GM23338 (cell line): ENCODE measurements around the gene TOM1L2. TPM values are rescaled to one million over a fixed set of nuclear protein-coding genes. Genes with fewer than 3 reads are reported as not detected.

ENCODE experiments used
- ATAC-seq: fragments of 200-7000 bp; cut with Tn5 transposase; 3 replicates; pipeline ENCODE4 v1.9.1; 2020
- DNase-seq: peaks from one replicate; pipeline ENCODE4 v3.0.0-alpha.2; 2015; ENCODE audit warnings: low spot score
- H2AFZ ChIP-seq: fragments of 200-600 bp; sonication (generic); 2 replicates; pipeline ENCODE4 v1.8.0; 2016; ENCODE audit warnings: antibody characterized with exemption, mild to moderate bottlenecking, moderate library complexity
- H3F3A ChIP-seq: fragments of 200-600 bp; sonication (generic); replicated peaks from 2 replicates; pipeline ENCODE4 v1.8.0; 2017; ENCODE audit warnings: antibody characterized with exemption, mixed run types, low read depth
- H3K27ac ChIP-seq: fragments of 200-600 bp; sonication (generic); 2 replicates; pipeline ENCODE4 v1.6.1; 2016; ENCODE audit warnings: low read depth
- H3K27me3 ChIP-seq: fragments of 200-600 bp; sonication (generic); 2 replicates; pipeline ENCODE4 v1.8.0; 2016; ENCODE audit warnings: mild to moderate bottlenecking, mixed run types, moderate library complexity; ENCODE audit not compliant: insufficient read depth
- H3K36me3 ChIP-seq: fragments of 200-600 bp; sonication (generic); 2 replicates; pipeline ENCODE4 v1.8.0; 2016; ENCODE audit warnings: mild to moderate bottlenecking; ENCODE audit not compliant: insufficient read depth
- H3K4me1 ChIP-seq: fragments of 200-600 bp; sonication (generic); 2 replicates; pipeline ENCODE4 v1.8.0; 2016; ENCODE audit warnings: mild to moderate bottlenecking, moderate library complexity; ENCODE audit not compliant: insufficient read depth
- H3K4me2 ChIP-seq: fragments of 200-600 bp; sonication (generic); 2 replicates; pipeline ENCODE4 v1.7.1; 2017; ENCODE audit warnings: mixed run types
- H3K4me3 ChIP-seq: fragments of 200-600 bp; sonication (generic); 2 replicates; pipeline ENCODE4 v1.6.1; 2016; ENCODE audit warnings: mixed run types
- H3K79me2 ChIP-seq: fragments of 200-600 bp; sonication (generic); replicated peaks from 2 replicates; pipeline ENCODE4 v1.8.0; 2017; ENCODE audit warnings: mild to moderate bottlenecking; ENCODE audit not compliant: insufficient read depth
- H3K9me2 ChIP-seq: fragments of 200-600 bp; sonication (generic); 2 replicates; pipeline ENCODE4 v1.8.0; 2017; ENCODE audit not compliant: insufficient read depth
- H4K20me1 ChIP-seq: fragments of 200-600 bp; sonication (generic); replicated peaks from 2 replicates; pipeline ENCODE4 v1.8.0; 2017; ENCODE audit warnings: mild to moderate bottlenecking; ENCODE audit not compliant: insufficient read depth
- H3K27ac Mint-ChIP-seq: 2 replicates; pipeline ENCODE4 v1.8.0; 2020; ENCODE audit warnings: inconsistent platforms, mild to moderate bottlenecking, moderate library complexity, mixed read lengths
- H3K27me3 Mint-ChIP-seq: 3 replicates; pipeline ENCODE4 v1.8.0; 2022; ENCODE audit warnings: low read depth, mild to moderate bottlenecking, moderate library complexity, mixed read lengths, inconsistent platforms; ENCODE audit not compliant: insufficient read depth, poor library complexity
- H3K36me3 Mint-ChIP-seq: 3 replicates; pipeline ENCODE4 v1.8.0; 2021; ENCODE audit warnings: low read depth, mild to moderate bottlenecking, inconsistent platforms, moderate library complexity, mixed read lengths
- H3K4me1 Mint-ChIP-seq: 3 replicates; pipeline ENCODE4 v1.8.0; 2020; ENCODE audit warnings: mild to moderate bottlenecking, inconsistent platforms, mixed read lengths
- H3K4me3 Mint-ChIP-seq: 3 replicates; pipeline ENCODE4 v1.8.0; 2021; ENCODE audit warnings: moderate library complexity, mild to moderate bottlenecking, inconsistent platforms, mixed read lengths
- H3K9me3 Mint-ChIP-seq: 3 replicates; pipeline ENCODE4 v1.8.0; 2020; ENCODE audit warnings: moderate library complexity, mild to moderate bottlenecking, inconsistent platforms, mixed read lengths
- CREB1 ChIP-seq: fragments of 250-450 bp; sonication (Bioruptor Pico); IDR thresholded peaks from 2 replicates; pipeline ENCODE4 v1.5.0; 2020; ENCODE audit warnings: low read depth, mild to moderate bottlenecking, moderate library complexity
- ETS1 ChIP-seq: IDR thresholded peaks from 2 replicates; pipeline ENCODE4 v1.6.1; 2016; ENCODE audit warnings: antibody characterized with exemption
- EZH2 ChIP-seq: fragments of 200-600 bp; sonication (generic); IDR thresholded peaks from one replicate; pipeline ENCODE4 v1.8.0; 2017; ENCODE audit warnings: antibody characterized with exemption, mild to moderate bottlenecking, low read depth; ENCODE audit not compliant: unreplicated experiment
- EZH2phosphoT487 ChIP-seq: fragments of 200-600 bp; sonication (generic); IDR thresholded peaks from one replicate; pipeline ENCODE4 v1.8.1; 2018; ENCODE audit warnings: antibody characterized with exemption; ENCODE audit not compliant: unreplicated experiment
- JUNB ChIP-seq: IDR thresholded peaks from one replicate; pipeline ENCODE4 v1.6.1; 2016; ENCODE audit warnings: antibody characterized with exemption; ENCODE audit not compliant: unreplicated experiment
- NANOG ChIP-seq: IDR thresholded peaks from 2 replicates; pipeline ENCODE4 v1.6.1; 2016; ENCODE audit warnings: antibody characterized with exemption, borderline replicate concordance
- POLR2AphosphoS5 ChIP-seq: IDR thresholded peaks from 2 replicates; pipeline ENCODE4 v1.6.1; 2016; ENCODE audit warnings: antibody characterized with exemption, low read depth
- REST ChIP-seq: IDR thresholded peaks from one replicate; pipeline ENCODE4 v1.6.1; 2018; ENCODE audit warnings: antibody characterized with exemption; ENCODE audit not compliant: unreplicated experiment
- STAT1 ChIP-seq: IDR thresholded peaks from one replicate; pipeline ENCODE4 v1.6.1; 2016; ENCODE audit warnings: antibody characterized with exemption; ENCODE audit not compliant: unreplicated experiment
- ZNF114 ChIP-seq: fragments of 250-450 bp; sonication (Bioruptor Pico); IDR thresholded peaks from 2 replicates; pipeline ENCODE4 v1.5.0; 2020; ENCODE audit warnings: mild to moderate bottlenecking, moderate library complexity
- ZNF331 ChIP-seq: fragments of 250-450 bp; sonication (Bioruptor Pico); IDR thresholded peaks from 2 replicates; pipeline ENCODE4 v1.5.0; 2020; ENCODE audit warnings: low read depth, mild to moderate bottlenecking, moderate library complexity
- ZNF462 ChIP-seq: fragments of 250-450 bp; sonication (Bioruptor Pico); IDR thresholded peaks from 2 replicates; pipeline ENCODE4 v1.5.0; 2020; ENCODE audit warnings: mild to moderate bottlenecking, moderate library complexity
- polyA plus RNA-seq: library from polyadenylated mRNA; unstranded; fragments of >200 nt; fragmentation: Nextera tagmentation; extraction: Ambion mirVana; gene quantifications from 2 replicates; pipeline ENCODE4 v1.2.1, GENCODE V29; 2016
- total RNA-seq: library from RNA; depleted of rRNA; stranded (reverse); fragments of >200 nt; shearing (Covaris generic); gene quantifications from 2 replicates; pipeline ENCODE4 v1.2.3, GENCODE V29; 2014
- TF ChIP-seq, protein P1 (sequence below), 2 experiments: fragments of 200-600 bp in 1 of 2; sonication (generic) in 1 of 2; conservative IDR thresholded peaks; 2 replicates each; pipeline versions ENCODE4 v1.5.1 to v1.6.1; 2016 to 2017; ENCODE audit warnings: antibody characterized with exemption in 2 of 2, low read depth in 2 of 2, mild to moderate bottlenecking in 2 of 2, moderate library complexity in 1 of 2

The TOM1L2 gene
- total and polyA plus RNA-seq, 2 experiments from 2014 or later, result 3.3 TPM

DNA sequence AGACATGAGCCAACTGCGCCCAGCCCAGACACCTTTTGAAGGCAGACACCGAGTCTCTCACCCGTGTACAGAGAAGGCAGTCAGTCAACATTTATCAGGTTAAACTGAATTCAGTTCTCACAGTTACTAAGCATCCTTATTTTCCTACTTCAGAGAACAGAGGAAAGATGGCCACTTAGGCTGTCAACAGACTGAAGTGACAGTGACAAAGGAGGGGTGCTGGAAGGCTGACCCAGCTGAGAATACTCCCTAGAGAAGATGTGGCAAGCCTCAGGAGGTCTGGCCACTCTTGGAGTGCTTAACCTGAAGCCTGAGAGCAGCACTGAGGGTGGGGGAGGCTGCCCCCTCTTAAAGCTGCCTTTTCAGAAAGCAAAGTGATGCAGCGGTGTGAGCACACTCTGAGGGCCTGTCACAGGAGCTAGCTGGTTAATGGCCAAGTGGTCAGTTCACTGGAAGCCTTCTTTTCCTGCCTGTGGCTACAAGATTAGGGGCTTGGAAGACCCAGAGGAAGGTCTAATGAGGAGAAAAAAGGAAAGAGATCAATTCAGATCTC, 84.4 kb downstream of the TOM1L2 start:
- H3K36me3 Mint-ChIP-seq, result no peaks in the 10 kb centered on the region
- Histone ChIP-seq H3K4me3 (no peak overlapping the region), H3K4me2 (no peak overlapping the region), H3F3A (no peaks in the 10 kb centered on the region), H4K20me1 (no peaks in the 10 kb centered on the region), H3K27ac (no peak overlapping the region), H2AFZ (no peak overlapping the region), H3K27me3 (no peaks in the 10 kb centered on the region), H3K9me2 (no peaks in the 10 kb centered on the region), H3K4me1 (peaks cover 18% of the 10 kb centered on the region), H3K79me2 (no peaks in the 10 kb centered on the region), H3K36me3 (no peaks in the 10 kb centered on the region)
- DNase-seq (no peak), ATAC-seq (no peak)
- H3K9me3 Mint-ChIP-seq, result no peaks in the 10 kb centered on the region; the same call in 2 of the 3 replicates
- H3K4me1 Mint-ChIP-seq, result peaks cover 49% of the 10 kb centered on the region
- peaks cover 13% of the 10 kb centered on the region for H3K27me3 Mint-ChIP-seq
- H3K27ac Mint-ChIP-seq, result no peak overlapping the region
- no peak overlapping the region for H3K4me3 Mint-ChIP-seq
- TF ChIP-seq EZH2phosphoT487 (no peak), NANOG (no peak), CREB1 (no peak), ZNF331 (CRISPR knock-in tag) (no peak), ZNF114 (no peak), POLR2AphosphoS5 (no peak), ZNF462 (CRISPR knock-in tag) (no peak), STAT1 (no peak), JUNB (no peak), EZH2 (no peak), ETS1 (no peak), REST (no peak)
- TF ChIP-seq, protein P1, sequence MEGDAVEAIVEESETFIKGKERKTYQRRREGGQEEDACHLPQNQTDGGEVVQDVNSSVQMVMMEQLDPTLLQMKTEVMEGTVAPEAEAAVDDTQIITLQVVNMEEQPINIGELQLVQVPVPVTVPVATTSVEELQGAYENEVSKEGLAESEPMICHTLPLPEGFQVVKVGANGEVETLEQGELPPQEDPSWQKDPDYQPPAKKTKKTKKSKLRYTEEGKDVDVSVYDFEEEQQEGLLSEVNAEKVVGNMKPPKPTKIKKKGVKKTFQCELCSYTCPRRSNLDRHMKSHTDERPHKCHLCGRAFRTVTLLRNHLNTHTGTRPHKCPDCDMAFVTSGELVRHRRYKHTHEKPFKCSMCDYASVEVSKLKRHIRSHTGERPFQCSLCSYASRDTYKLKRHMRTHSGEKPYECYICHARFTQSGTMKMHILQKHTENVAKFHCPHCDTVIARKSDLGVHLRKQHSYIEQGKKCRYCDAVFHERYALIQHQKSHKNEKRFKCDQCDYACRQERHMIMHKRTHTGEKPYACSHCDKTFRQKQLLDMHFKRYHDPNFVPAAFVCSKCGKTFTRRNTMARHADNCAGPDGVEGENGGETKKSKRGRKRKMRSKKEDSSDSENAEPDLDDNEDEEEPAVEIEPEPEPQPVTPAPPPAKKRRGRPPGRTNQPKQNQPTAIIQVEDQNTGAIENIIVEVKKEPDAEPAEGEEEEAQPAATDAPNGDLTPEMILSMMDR (conservative IDR thresholded peaks at IDR 0.05; ENCODE audit: low read depth in 2 of 2), result no peak
